Measurements from ENCODE around the gene TSN. TPM values are rescaled to one million over a fixed set of nuclear protein-coding genes. Genes with fewer than 3 reads are reported as not detected.

Gene TSN
- total and polyA plus RNA-seq, 10 donors = 18.2 to 48.3 (median 40.1) TPM

DNA sequence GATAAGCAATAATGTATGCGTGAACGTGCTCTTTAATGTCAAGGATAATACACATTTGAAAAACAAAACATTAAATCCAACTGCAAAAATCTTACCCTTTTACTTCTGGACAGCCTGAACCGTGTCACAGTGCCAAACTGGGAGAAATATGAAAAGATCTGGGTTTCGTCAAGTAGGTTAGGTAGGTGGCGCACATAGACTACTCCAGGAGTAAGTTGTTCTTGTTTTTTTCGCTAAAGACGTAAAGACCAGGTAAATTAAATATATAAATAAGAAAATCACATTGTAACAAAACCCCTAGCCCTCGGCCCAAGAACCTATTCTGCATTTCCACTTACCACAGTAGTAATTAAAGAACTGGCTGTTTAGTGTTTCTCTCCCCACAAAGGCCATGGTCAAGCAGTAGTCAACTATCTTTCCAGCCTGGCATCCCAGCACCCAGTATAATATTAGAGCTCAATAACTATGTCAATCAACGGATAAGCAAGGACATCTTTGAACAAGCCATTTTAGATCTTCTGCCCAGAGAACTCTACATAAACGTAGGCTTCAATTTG, 19.9 kb upstream of the TSN start:
- Histone ChIP-seq H3K9me3 (no peaks in the 10 kb centered on the region), H3K27me3 (replicated peaks in 1 of 7) (no peaks in the 10 kb centered on the region), H3K4me1 (peaks cover 11 to 63% (median 36%) of the 10 kb centered on the region in 6 donors), H3K27ac (peak overlapping the region in 6 of 8 donors; percentile 79 to 90 (median 88)), H3K4me3 (peak overlapping the region; percentile 79 to 98 (median 95)), H3K36me3 (peaks cover 2 to 48% (median 43%) of the 10 kb centered on the region in 6 donors)
- TF ChIP-seq, protein P1, sequence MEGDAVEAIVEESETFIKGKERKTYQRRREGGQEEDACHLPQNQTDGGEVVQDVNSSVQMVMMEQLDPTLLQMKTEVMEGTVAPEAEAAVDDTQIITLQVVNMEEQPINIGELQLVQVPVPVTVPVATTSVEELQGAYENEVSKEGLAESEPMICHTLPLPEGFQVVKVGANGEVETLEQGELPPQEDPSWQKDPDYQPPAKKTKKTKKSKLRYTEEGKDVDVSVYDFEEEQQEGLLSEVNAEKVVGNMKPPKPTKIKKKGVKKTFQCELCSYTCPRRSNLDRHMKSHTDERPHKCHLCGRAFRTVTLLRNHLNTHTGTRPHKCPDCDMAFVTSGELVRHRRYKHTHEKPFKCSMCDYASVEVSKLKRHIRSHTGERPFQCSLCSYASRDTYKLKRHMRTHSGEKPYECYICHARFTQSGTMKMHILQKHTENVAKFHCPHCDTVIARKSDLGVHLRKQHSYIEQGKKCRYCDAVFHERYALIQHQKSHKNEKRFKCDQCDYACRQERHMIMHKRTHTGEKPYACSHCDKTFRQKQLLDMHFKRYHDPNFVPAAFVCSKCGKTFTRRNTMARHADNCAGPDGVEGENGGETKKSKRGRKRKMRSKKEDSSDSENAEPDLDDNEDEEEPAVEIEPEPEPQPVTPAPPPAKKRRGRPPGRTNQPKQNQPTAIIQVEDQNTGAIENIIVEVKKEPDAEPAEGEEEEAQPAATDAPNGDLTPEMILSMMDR (IDR thresholded peaks at IDR 0.05 in 8 of 11, conservative IDR thresholded peaks at IDR 0.05 in 3 of 11) = no peak
- TF ChIP-seq POLR2A (IDR thresholded peaks at IDR 0.05) = no peak
- TF ChIP-seq POLR2AphosphoS5 (IDR thresholded peaks at IDR 0.05) = no peak
- DNase-seq = no peak
- WGBS, 5 donors = 21 to 24% (median 22%) methylated on average over 10 of the region's 10 CpGs
- intact Hi-C loops (cut with DNase I; ENCODE audit: low total_unique reads) = no loop called here

DNA sequence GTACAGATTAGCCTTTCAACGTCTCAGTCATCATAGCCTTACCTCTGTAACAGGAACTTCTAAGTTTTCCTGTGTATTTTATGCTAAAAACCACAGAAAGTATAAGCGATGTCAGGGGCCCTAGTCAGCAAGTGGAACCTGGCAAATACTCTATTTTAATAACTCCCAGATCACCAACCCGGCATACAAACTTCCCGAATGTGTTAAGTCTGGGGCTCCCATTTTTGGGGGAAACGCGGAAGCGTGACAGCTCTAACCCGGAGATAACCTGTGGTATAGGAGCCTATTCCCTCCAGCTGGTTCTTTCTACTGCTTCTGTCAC, 19.4 kb upstream of the TSN start:
- no peak for DNase-seq
- peaks cover 2 to 43% (median 38%) of the 10 kb centered on the region in 6 donors for H3K36me3 ChIP-seq
- H3K27me3 ChIP-seq (replicated peaks in 1 of 7) = no peaks in the 10 kb centered on the region
- peak overlapping the region; percentile 79 to 98 (median 95) for H3K4me3 ChIP-seq
- 0 to 1% (median 0%) methylated on average over 8 of the region's 8 CpGs for WGBS, 5 donors
- peak overlapping the region; percentile 79 to 90 (median 86) for H3K27ac ChIP-seq
- TF ChIP-seq, protein P1 (IDR thresholded peaks at IDR 0.05 in 8 of 11, conservative IDR thresholded peaks at IDR 0.05 in 3 of 11) = no peak
- no peak for TF ChIP-seq POLR2AphosphoS5 (IDR thresholded peaks at IDR 0.05)
- no peak for TF ChIP-seq POLR2A (IDR thresholded peaks at IDR 0.05)
- peaks cover 11 to 63% (median 36%) of the 10 kb centered on the region in 6 donors for H3K4me1 ChIP-seq
- intact Hi-C loops (cut with DNase I; ENCODE audit: low total_unique reads) = no loop called here
- H3K9me3 ChIP-seq = no peaks in the 10 kb centered on the region

DNA sequence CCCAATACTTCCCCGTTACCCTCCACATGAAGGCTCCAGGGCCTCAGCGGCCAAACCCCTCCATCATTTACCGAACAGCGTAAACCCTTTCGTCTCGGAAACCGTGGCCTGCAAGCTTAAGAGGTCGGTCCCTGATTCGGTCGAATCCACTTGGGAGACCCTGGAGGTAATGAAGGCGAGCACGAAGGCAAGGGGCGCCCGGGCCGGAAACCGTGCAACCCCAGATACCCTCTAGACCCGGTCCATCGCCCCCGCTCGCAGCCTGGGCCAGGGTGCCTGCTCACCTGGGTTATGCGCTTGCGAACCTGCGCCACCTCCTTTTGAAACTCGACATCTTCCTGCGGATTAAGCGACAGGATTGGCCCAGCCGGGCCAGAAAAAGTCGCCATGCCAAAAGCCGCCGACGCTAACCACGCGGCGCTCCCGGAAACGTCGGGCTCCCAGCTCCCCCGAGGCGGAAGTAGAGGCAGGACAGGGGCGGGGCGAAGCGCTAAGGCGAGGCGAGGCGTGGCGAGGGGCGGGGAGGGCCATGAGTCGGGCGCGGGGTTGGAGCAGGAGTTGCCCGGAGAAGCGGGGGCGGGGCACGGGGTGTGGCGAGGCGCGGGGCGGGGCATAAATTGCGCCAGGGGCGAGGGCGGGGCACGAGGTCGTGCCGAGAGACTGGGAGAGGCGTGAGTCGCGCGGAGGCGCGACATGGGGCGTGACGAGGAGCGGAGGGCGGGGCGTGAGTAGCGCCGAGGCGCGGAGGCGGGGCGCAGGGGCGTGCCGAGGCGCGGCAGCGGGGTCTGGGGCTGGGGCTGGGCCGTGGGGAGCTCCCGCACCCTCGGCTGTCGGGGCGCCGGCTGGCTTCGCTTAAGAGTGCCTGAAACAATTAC, 18.8 kb upstream of the TSN start, which contains the start of gene NIFK:
Gene NIFK, minus strand, starts transcription at position 414 of the 875 bp plus-strand sequence. Its CDS starts 25 bp downstream, at position 389.
- peak within 1 kb of the TSS; percentile 79 to 90 (median 86) for H3K27ac ChIP-seq
- peaks cover 2 to 37% (median 32%) of the 10 kb centered on the region in 6 donors for H3K36me3 ChIP-seq
- peaks cover 11 to 63% (median 36%) of the 10 kb centered on the region in 6 donors for H3K4me1 ChIP-seq
- peak; percentile 100 for DNase-seq
- H3K9me3 ChIP-seq = no peaks in the 10 kb centered on the region
- H3K4me3 ChIP-seq = peak within 1 kb of the TSS; percentile 79 to 98 (median 95)
- TF ChIP-seq POLR2A (IDR thresholded peaks at IDR 0.05) (peak in 1 of 3 donors; percentile 39), POLR2AphosphoS5 (IDR thresholded peaks at IDR 0.05) (peak; percentile 90 to 96 (median 91))
- TF ChIP-seq, protein P1 (IDR thresholded peaks at IDR 0.05 in 8 of 11, conservative IDR thresholded peaks at IDR 0.05 in 3 of 11) = peak in 5 of 11 experiments; percentile 9 to 46 (median 24)
- 0 to 1% (median 1%) methylated on average over 43 to 93 of the region's 93 CpGs for WGBS, 5 donors
- H3K27me3 ChIP-seq (replicated peaks in 1 of 7) = no peaks in the 10 kb centered on the region
- intact Hi-C loops (cut with DNase I; ENCODE audit: low total_unique reads) = no loop called here

DNA sequence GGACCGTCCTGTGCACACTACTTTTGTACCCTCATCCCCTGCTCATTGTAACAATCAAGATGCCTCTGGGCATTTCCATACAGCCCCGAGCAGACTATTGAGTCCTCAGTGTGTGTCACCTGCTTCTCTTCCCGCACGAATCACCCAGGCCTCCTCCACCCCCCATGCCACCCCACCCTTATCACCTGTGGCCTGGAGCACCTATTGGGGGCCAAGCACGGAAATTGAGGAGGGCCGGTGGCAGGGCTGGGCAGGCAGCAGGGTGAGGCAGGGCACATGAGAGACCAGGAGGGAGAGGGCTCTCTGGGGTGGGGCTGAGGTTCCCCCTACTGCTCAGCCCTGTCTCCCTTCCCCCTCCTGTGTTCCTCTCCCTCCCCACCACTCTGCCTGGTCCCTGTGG, 14.5 kb upstream of the TSN start:
- Histone ChIP-seq H3K4me3 (no peak overlapping the region), H3K4me1 (peaks cover 0 to 28% (median 16%) of the 10 kb centered on the region in 6 donors), H3K27me3 (replicated peaks in 1 of 7) (no peaks in the 10 kb centered on the region), H3K36me3 (no peaks in the 10 kb centered on the region), H3K27ac (no peak overlapping the region), H3K9me3 (no peaks in the 10 kb centered on the region)
- intact Hi-C loops (cut with DNase I; ENCODE audit: low total_unique reads) = no loop called here
- TF ChIP-seq POLR2A (IDR thresholded peaks at IDR 0.05) (no peak), POLR2AphosphoS5 (IDR thresholded peaks at IDR 0.05) (no peak)
- TF ChIP-seq, protein P1 (IDR thresholded peaks at IDR 0.05 in 8 of 11, conservative IDR thresholded peaks at IDR 0.05 in 3 of 11) = no peak
- DNase-seq = no peak
- 84 to 98% (median 87%) methylated on average over 6 of the region's 6 CpGs for WGBS, 5 donors

All from spleen (tissue), 11 donors.